ENCODE measurements around the gene NANOS2. TPM values are rescaled to one million over a fixed set of nuclear protein-coding genes. Genes with fewer than 3 reads are reported as not detected.
A peak's percentile ranks its signal among the peaks of the same experiment; 100 is the strongest.

Gene NANOS2
- total and polyA plus RNA-seq, 2 of the 13 experiments (the other 11 are each of a cell fraction or from before 2014, with no cell fraction given), result not detected

- TF ChIP-seq ZNF142 (CRISPR knock-in tag; IDR thresholded peaks at IDR 0.05) (no peak), BHLHE40 (IDR thresholded peaks at IDR 0.05; ENCODE audit: low read length) (peak; percentile 99), TBL1XR1 (IDR thresholded peaks at IDR 0.05; ENCODE audit: borderline replicate concordance, low read length, partially characterized antibody) (no peak), GMEB1 (CRISPR knock-in tag; IDR thresholded peaks at IDR 0.05; ENCODE audit: borderline replicate concordance) (peak; percentile 68), ZNF788 (CRISPR knock-in tag; IDR thresholded peaks at IDR 0.05; ENCODE audit: borderline replicate concordance) (peak; percentile 91), CREBL2 (CRISPR knock-in tag; IDR thresholded peaks at IDR 0.05; ENCODE audit: borderline replicate concordance) (no peak), ZNF746 (CRISPR knock-in tag; IDR thresholded peaks at IDR 0.05) (peak; percentile 80), ZNF138 (CRISPR knock-in tag; IDR thresholded peaks at IDR 0.05; ENCODE audit: low read depth) (0 out of 2 replicates have a peak, but pooled peaks have one; percentile 78), NFIC (IDR thresholded peaks at IDR 0.05; ENCODE audit: low read length) (no peak), LRRFIP1 (CRISPR knock-in tag; conservative IDR thresholded peaks at IDR 0.05) (no peak), CAMTA2 (CRISPR knock-in tag; IDR thresholded peaks at IDR 0.05; ENCODE audit: borderline replicate concordance) (no peak), CHD4 (IDR thresholded peaks at IDR 0.05; ENCODE audit: borderline replicate concordance, low read length) (peak; percentile 100), ARNT2 (CRISPR knock-in tag; IDR thresholded peaks at IDR 0.05; ENCODE audit: low read depth) (peak; percentile 91), SRSF1 (optimal IDR thresholded peaks at IDR 0.05; ENCODE audit: low read depth, low read length) (peak; percentile 51), ZNF781 (CRISPR knock-in tag; IDR thresholded peaks at IDR 0.05; ENCODE audit: borderline replicate concordance, not compliant biosample characterization) (peak; percentile 90), ZNF670 (CRISPR knock-in tag; IDR thresholded peaks at IDR 0.05; ENCODE audit: borderline replicate concordance) (peak; percentile 63)
These were observed 31.7 kb downstream of the NANOS2 start (continued) for GRCh38 chr19:45882652-45883585.

All from HepG2 (cell line).